NCI-H2171 treated with DMSO at 0.1 percent for 48 hours (cell line): Measurements from ENCODE around the gene ARHGAP18.

Source experiments
- DNase-seq: peaks from one replicate; lab custom pipeline; 2025; lab: John Stamatoyannopoulos, UW

Gene ARHGAP18

DNA sequence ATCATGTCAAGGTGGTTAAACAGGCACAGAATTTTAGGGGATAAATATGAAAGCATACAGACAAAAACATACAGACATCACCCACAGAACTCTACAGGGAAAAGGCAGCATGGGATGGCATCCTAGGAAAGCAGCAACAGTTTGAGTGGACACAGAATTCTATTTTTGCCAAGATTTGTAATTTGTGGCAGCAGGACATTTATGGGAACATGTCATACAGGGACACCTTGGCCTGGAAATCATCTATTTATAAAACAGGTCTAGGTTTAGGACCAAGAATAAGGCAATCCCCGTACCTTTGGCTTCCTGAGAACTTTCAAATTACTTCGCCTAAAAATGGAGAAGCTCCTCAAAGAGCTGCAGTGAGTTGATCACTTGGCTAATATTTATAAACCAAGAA, 17.5 kb downstream of the ARHGAP18 start:
- DNase-seq = no peak

GRCh38 chr6:129691709-129692108, 18.3 kb downstream of the ARHGAP18 start:
- DNase-seq = no peak

DNA sequence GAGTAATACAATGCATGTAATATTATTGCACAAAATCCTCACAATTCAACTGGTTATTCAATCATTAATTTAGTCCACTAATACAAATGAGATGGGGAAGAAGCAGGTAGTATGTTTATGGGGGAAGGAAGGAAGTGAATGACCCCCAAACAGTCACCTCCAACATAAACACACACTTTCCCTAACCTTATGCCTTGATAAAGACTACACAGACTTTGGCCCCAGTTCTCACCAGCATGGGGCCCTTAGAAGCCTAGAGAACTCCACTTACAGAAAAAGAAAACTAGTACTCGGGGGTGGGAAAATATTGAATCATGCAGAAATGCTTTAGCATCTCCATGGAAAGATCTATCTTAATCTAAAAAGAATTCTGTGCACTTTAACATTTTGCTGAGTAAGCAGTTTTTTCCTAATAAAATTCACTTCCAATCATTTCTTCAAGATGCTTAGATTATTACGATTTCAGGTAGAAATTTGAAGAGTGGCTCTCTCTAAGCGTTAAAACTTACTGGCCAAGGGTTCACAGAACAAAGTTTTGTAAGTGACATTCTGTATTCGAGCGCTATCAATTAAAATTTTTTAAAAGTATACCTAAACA, 18.8 kb downstream of the ARHGAP18 start:
- DNase-seq = no peak

- DNase-seq = no peak
Observed at GRCh38 chr6:129686941-129687627, 22.9 kb downstream of the ARHGAP18 start.

DNA sequence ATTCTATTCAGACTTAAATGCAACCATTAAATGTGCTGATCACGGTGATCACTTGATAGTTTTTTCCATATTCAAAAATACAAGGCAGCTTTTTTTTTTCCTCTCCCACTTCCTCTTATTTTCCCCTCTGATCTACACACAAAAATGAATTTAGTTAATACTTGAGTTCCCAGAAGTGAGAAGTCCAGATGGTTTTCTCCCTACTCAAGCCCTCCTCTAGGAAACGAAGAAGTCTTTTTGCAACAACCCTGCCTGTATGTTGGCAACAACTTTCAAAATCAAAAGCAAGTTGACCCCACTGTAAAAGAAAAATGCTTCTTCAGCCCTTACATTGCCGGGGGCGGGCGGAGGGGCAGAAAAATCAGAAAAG, 24.3 kb downstream of the ARHGAP18 start:
- DNase-seq = no peak

DNA sequence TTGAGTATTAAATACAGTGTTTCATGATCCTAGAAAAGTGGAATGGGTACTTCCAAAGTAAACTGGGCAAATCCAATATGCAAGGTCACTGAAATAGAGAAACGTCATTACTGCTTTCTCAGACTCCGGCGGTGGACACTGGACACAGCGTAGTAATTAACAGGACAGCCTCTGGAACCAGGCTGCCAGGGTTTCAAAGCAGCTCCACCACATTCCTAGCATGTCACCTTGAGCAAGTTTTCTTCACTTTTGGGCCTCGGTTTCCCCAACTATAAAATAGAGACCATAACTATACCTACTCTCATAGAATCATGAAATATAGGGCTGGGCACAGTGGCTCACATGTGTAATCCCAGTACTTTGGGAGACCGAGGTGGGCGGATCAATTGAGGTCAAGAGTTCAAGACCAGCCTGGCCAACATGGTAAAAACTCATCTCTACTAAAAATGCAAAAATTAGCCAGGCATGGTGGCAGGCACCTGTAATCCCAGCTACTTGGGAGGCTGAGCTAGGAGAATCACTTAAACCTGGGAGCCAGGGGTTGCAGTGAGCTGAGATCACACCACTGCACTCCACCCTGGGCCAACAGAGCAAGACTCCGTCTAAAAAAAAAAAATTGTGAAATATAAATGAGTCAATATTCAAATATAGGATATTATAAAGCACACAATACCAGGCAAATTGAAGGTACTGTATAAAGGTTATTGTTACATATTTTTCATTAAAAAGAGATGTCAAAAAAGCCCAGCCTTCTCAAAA, 24.9 kb downstream of the ARHGAP18 start:
- DNase-seq = no peak

DNA sequence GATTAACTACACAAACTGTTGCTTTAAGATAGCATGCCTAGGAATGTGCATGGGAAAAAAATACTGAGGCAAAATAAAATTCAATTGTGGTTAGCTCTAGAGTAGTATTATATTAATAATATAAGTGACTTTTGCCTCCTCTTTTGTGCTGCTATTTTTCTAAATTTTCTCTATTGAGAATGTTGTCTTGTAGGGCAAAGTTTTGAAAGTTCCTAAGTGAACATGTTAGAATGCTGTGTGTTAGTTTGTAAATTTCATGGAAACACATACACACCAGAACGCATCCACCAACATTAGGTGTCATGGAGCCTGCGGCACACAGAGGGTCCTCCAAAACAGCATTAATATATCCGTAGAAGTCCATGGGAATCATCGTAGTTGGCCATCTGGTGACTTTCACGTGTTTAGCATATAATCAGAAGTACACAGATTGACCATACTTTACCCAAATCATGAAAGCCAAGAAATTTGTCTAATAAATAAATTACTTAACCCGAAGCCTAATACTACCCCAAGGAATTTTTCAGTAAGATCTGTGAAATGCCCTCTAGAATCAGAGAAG, 25.6 kb downstream of the ARHGAP18 start:
- no peak for DNase-seq

DNA sequence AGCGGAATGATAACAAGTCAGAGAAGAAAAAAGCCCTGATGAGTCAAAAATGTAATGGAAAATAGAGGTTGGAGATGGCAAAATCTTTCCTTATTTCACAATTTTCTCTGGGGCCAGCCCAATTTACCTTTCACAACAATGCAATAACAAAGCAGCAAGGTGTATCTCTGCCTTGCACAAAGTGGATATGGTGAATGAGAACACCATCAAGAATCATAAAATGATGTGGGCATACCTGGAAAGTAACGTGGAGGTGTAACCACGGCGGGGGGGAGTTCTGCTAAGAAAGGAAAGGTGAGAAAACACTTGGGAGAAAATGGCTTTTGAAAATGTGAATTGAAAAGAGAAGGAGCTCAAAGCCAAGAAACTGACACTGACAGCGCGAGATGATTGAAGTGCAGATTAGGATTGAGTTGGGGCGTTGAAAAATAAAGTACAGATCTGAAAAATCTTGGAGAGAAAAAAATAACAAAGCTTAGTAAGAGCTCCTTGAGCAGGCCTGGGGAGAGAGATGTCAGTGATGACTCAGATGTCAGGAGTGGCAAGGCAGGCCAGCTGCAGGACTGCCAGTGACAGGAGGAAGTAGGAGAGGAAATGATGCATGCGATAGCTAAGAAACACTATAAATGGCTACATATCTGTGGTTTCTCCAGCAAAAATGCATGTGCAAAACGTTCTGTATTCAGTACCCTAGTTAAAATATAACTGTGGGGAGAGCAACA, 26.2 kb downstream of the ARHGAP18 start:
- DNase-seq = no peak

DNA sequence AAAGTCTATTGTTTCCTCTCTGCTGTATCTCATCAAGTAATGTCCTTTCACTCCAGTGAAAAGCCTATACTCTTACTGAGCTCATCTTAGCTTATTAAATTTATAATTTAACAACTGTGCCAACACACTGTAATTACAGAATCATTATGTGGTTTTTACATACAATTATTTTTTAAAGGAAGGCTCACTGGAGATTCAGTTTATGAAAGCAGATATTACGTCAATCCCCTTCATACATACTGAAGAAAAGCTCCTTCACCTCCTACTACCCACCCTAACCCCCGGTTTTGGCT, 28.1 kb downstream of the ARHGAP18 start:
- DNase-seq = no peak

DNA sequence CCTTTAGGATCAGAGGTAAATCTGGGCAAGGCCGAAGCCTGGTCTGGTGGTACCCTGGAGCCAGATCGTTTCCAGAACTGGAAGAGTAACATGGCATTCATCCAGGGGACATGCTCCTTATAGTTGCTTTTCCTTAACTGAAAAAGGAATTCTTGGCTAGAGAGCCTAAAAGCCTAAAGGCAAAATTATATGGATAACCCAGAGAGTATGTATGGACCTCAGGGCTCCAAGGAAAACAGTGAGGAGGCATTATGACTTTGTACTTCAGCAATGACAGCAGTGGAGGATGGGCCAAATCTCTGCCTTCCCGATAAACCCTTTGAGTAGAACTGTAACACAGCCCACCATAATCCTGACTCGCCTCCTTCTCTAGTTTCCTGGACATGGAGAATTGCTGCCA, 29.3 kb downstream of the ARHGAP18 start:
- no peak for DNase-seq

DNA sequence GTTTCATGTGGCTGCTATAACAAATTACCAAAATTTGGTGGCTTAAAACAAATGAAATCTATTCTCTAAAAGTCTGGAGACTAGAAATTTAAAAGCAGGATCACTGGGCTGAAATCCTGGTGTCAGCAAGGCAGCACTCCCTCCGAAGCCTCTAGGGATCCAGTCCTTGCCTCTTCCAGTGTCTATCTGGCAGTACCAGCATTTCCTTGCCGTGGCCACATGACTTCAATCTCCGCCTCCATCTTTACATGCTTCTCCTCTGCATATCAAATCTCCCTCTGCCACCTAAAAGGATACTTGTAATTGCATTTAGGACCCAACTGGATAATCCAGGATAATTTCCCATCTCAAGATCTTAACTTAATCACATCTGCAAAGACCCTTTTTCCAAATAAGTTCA, 30.2 kb downstream of the ARHGAP18 start:
- DNase-seq = no peak

- DNase-seq = no peak
Observed at GRCh38 chr6:129679275-129679674, 30.7 kb downstream of the ARHGAP18 start.

DNA sequence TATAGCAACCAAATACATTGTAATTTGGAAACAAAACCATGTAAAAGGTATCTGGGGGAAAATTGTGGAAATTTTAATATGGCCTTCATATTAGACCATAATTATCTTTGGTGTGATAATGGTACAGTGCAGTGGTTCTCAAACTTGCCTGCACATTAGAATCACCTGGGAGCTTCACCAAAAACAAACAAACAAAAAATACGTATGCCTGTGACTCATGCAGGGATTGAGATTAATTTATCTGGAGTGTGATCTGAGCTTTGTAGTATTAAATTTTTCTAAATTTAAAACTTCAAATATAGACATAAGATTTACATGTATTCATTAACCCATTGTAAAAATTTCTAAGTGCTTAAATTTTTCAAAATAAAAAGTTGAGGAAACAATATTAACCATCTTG, 31.5 kb downstream of the ARHGAP18 start:
- DNase-seq = no peak

DNA sequence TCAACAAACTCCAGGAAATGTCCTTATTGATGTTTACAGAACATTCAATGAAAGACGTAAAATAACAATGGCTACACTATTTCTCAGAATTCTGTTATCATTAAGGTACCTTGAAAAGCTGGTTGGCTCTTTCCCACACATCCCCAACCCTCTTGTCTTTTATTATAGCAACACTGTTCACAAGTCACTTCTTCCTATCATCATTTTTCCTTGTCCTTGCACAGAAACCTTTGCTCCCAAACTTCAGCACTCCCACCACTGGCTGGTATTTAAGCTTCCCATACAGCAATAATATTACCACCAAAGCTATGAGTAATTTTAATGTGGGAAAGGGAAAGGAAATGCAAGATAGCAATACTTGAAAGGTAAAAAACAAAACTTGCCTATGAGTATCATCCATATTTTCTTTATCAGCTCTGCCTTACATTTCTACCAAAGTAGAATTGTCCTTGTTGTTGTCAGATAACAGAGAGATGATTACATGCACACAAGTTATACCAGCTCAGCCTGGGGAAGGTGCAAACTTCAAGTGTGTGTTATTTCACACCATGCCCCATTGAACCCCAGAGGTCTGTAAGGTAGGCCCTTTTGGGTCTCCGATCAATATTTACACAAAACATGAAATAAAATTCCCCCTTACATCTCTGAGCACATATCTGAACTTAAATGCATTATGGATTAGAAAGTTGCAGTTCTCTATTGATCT, 32.2 kb downstream of the ARHGAP18 start:
- DNase-seq = no peak

DNA sequence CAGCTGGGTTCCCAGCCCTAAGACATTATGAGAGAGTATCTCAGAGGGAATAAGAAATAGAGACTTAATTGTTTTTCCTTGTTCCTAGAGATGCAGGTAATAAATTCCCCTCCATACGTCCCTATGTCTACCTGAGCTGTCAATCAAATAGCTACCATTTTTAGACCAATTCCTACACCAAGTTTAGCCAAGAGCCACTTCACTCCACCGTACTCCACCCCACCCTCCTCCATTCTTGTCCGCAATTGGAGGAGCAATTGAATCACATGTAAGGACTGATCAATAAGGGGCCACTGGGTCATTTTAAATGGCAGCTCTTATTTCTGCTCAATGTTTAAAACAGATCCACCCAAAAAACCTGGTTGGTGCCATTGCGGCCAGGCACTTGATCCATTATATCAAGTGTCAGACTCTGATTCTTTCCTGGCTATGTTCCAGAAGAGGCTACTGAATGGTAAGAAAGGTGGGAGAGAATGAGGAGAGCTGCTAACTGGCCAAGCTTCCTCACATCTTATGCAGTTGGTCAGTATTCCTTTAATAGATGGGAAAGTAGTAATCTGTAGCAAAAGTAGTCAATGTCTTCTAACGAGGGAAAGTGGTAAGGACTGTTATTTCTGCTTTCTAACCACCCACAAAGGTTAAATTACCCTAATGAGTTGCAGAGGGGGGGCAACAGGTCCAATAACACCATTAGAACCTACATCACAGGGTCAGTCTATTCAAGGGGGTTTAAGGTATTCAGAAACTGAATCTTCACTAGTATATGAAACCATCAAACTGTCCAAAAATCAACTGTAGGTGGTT, 34.1 kb downstream of the ARHGAP18 start:
- no peak for DNase-seq

GRCh38 chr6:129673748-129674147, 36.2 kb downstream of the ARHGAP18 start:
- DNase-seq = no peak

GRCh38 chr6:129672881-129673631, 36.9 kb downstream of the ARHGAP18 start:
- no peak for DNase-seq

DNA sequence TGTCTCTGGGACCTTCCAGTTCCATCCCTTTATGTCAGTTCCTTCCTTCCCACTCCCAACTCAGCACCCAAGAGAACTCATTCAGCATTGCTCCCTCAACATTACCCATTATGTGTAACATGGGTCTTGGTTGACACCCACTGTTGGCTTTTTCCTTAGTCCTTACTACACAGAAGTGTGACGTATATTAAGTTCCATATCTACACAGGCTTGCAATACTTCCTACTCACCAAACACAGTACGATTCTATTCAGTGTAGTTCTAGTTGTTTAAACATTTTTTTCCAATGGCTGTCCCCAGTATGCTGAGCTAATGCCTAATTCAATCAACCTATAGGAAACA, 37.7 kb downstream of the ARHGAP18 start:
- DNase-seq = no peak

DNA sequence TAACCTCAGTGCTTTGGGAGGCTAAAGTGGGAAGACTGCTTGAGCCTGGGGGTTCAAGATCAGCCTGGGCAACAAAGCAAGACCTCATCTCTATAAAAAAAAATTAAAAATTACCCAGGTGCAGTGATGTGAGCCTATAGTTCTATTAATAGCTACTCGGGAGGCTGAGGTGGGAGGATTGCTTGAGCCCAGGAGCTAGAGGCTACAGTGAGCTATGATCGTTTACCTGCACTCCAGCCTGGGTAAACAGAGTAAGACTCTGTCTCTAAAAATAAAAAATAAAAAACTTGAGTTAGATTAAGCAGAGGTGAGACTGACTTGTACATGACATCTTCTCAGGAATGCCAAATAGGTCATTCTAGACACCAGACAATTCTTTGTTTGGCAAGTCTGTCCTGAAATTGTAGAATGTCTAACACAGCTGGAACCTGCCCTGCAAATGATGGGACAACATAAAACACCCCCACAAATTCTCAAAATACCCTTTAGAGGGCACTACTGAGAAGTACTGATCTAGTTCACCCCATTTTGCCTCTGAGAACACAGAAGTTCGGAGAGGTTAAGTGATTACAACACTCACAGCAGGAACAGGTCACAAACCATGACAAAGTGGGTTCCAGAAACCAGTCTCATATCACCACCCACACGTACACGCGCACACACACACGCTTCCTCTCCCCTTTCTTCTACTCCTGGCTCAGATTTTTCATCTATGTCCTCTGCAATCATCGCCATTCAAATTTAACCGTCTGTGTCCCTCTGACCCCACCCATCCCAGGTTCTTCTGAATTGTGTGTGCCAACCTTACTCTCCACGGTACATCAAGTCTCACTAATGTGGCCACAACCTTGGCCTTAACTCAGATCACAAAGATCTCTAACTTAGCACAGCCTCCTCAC, 38.3 kb downstream of the ARHGAP18 start:
- no peak for DNase-seq

DNA sequence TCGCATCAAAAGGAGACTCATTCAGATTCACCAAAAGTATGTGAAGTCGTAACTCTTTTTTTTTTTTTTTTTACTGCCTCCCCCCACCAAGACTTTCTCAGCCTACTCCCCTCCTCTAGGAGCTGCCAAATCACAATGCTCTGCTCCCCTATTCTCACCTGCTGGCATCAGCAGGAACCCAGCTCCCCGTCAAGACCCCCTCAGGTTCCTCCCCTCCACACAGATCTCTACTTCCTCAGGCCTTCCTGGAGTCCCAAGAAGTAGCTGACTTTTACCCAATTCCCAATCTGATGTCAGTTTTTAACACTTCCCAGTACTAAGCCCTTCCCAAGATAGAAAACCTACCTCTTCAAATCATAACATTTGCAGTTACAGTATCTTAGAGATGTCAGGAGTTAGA, 39.3 kb downstream of the ARHGAP18 start:
- DNase-seq = no peak
